Measurements from ENCODE around the gene SYTL2. TPM values are rescaled to one million over a fixed set of nuclear protein-coding genes. Genes with fewer than 3 reads are reported as not detected.
A peak's percentile ranks its signal among the peaks of the same experiment; 100 is the strongest.
"Not testable (repeated sequence)": the region's sequence is repeated elsewhere in the genome, so short reads cannot be mapped to it uniquely, and the experiment has no call there.

SYTL2 gene
- total and polyA plus RNA-seq, 12 donors: 2.9 to 16.1 (median 5.1) TPM

DNA sequence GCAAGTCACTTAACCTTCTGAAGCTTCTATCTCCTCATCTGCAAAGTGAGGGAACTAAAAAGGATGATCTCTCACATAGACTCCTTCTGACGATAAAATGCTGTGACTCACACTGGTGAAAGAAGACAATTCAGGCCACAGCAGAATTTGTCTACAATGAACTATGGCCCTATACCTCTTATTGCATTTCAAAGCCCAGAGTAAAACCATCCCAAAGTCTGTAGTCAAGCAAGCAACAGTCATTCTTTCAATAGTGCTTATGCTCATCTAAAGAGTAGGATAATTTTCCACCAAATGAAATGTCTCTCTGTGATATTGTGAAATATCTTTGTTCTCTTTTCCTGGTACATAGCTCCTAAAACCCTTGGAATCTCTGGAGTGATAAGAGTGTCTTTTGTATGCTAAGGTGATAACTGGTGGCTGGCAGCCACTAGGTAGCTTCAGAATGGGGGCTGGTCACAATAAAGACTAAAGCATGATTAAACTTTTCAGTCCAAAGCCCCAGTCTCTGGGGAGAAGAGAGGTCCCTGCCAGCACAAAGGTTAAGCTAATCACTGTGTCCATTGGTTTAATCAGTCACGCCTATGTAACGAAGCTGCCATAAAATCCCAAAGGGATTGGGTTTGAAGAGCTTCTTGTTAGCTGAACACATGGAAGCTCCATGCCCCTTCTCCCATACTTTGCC is 30.8 kb downstream of the SYTL2 start:
- peaks cover 0 to 18% (median 0%) of the 10 kb centered on the region in 11 donors for H3K9me3 ChIP-seq
- no peak overlapping the region for H3K4me3 ChIP-seq
- no peaks in the 10 kb centered on the region for H3K27me3 ChIP-seq
- no peak for ATAC-seq
- TF ChIP-seq, protein P1, sequence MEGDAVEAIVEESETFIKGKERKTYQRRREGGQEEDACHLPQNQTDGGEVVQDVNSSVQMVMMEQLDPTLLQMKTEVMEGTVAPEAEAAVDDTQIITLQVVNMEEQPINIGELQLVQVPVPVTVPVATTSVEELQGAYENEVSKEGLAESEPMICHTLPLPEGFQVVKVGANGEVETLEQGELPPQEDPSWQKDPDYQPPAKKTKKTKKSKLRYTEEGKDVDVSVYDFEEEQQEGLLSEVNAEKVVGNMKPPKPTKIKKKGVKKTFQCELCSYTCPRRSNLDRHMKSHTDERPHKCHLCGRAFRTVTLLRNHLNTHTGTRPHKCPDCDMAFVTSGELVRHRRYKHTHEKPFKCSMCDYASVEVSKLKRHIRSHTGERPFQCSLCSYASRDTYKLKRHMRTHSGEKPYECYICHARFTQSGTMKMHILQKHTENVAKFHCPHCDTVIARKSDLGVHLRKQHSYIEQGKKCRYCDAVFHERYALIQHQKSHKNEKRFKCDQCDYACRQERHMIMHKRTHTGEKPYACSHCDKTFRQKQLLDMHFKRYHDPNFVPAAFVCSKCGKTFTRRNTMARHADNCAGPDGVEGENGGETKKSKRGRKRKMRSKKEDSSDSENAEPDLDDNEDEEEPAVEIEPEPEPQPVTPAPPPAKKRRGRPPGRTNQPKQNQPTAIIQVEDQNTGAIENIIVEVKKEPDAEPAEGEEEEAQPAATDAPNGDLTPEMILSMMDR (IDR thresholded peaks at IDR 0.05): no peak
- WGBS, 2 donors: 79 to 87% methylated on average over 3 of the region's 3 CpGs
- no peak for DNase-seq
- intact Hi-C loops (cut with DNase I): no loop called here
- no peaks in the 10 kb centered on the region for H3K36me3 ChIP-seq
- no peaks in the 10 kb centered on the region for H3K4me1 ChIP-seq
- H3K27ac ChIP-seq: no peak overlapping the region

DNA sequence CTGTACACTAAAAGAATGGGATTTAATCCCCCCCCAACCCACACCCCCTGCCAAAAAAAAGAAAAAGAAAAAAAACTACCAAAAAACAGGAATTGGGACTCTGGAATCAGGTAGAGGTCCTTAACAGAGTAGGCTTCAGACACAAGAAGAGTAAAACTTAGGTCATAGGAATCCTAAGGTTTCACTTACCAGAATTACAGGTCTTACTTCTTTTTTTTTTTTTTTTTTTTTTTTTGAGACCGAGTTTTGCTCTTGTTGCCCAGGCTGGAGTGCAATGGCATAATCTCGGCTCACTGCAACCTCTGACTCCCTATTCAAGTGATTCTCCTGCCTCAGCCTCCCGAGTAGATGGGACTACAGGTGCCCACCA is 33.4 kb downstream of the SYTL2 start:
- DNase-seq; intact Hi-C loops (cut with DNase I); H3K36me3 ChIP-seq; H3K27ac ChIP-seq; H3K4me3 ChIP-seq; H3K4me1 ChIP-seq; H3K27me3 ChIP-seq; ATAC-seq: not testable (repeated sequence)
- peaks cover 0 to 13% (median 0%) of the 10 kb centered on the region in 11 donors for H3K9me3 ChIP-seq
- 90 to 97% methylated on average over 3 of the region's 3 CpGs for WGBS, 2 donors

DNA sequence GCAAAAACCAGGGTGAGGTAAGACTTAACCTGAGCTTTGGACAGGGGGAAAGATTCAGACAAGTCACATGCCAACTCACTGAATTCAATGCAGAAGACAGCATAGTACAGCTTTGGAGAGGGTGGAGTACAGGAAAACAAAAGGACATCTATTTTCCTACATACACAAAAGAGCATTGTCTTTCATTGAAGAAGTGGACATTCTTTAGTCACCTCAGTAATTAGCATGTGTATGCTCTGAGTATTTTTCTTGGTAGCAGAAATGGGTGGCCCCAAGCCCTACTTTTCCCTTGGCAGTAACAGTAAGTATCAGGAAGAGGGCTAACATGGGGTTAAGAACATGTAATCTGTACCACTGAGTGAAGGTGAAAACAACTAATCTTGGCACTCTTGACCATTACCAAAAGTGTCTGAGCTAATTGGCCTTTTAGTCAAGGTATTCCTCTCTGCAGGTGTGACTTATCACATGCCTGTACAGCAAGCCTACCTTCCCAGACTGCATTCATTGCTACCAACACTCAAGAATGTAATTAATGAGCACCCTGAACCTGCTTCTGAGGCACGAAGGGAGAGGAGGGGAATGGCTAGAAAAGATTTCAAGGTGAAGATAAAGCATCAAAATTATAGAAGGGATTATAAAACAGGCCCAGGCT is 33.9 kb downstream of the SYTL2 start:
- Histone ChIP-seq H3K4me3 (no peak overlapping the region), H3K4me1 (peaks cover 0 to 8% (median 0%) of the 10 kb centered on the region in 9 donors), H3K36me3 (no peaks in the 10 kb centered on the region), H3K9me3 (peaks cover 0 to 8% (median 0%) of the 10 kb centered on the region in 11 donors), H3K27ac (no peak overlapping the region), H3K27me3 (no peaks in the 10 kb centered on the region)
- TF ChIP-seq, protein P1 (IDR thresholded peaks at IDR 0.05): no peak
- no peak for ATAC-seq
- 84 to 90% methylated on average over 1 of the region's 1 CpG for WGBS, 2 donors
- DNase-seq: no peak
- intact Hi-C loops (cut with DNase I): no loop called here

DNA sequence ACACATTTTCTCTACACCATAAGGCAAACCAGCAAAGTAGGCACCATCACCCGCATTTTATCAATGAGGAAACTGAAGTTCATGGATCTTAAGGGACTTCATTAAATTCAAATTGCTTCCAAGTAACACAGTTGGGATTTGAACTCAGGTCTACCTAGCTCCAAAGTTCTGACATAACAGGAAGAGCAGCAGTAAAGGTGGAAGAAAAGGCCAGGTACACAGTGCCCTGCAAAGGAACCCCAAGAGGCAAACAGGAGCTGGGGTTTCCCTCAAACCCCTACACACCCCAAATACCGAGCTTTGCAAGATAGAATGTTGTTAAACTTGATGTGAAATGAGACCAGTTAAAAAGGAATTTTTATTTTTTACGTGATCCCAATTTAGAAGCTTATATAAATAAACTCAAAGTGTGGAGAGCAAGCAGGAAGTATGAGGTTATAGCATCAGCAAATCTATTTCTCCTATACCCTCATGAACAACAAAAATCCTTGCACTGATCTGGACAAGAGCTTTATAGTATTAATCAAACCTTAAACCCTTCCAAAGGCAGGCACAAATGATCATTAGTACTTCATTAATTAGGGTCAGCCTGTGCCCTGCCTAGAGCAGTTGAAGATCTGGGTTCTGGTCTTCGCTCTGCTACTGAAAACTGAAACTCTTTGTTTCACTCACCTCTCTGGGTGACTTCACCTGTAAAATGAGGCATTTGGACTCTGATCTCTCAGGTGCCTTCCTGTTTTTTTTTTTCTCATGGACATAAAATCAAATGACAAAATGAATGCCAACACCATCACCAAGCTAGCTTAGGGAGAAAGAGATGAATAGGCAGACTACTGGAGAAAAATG is 36.5 kb downstream of the SYTL2 start:
- 74 to 80% methylated on average over 4 of the region's 4 CpGs for WGBS, 2 donors
- DNase-seq (no peak), ATAC-seq (no peak)
- Histone ChIP-seq H3K36me3 (no peaks in the 10 kb centered on the region), H3K9me3 (peaks cover 0 to 15% (median 0%) of the 10 kb centered on the region in 11 donors), H3K4me1 (peaks cover 0 to 8% (median 0%) of the 10 kb centered on the region in 9 donors), H3K4me3 (no peak overlapping the region), H3K27ac (peak overlapping the region in 3 of 10 donors; percentile 37 to 71 (median 58)), H3K27me3 (no peaks in the 10 kb centered on the region)
- TF ChIP-seq, protein P1 (IDR thresholded peaks at IDR 0.05): no peak
- intact Hi-C loops (cut with DNase I): no loop called here
